ENCODE data around the gene CRYBG1.
"Not testable (repeated sequence)": the region's sequence is repeated elsewhere in the genome, so short reads cannot be mapped to it uniquely, and the experiment has no call there.

CRYBG1 gene

GRCh38 chr6:106496823-106497222 lies 136.3 kb downstream of the CRYBG1 start:
- DNase-seq (ENCODE audit: low read depth in 3 of 3): no peak

- DNase-seq (ENCODE audit: low read depth in 3 of 3): no peak
Measured at GRCh38 chr6:106501960-106502371, 141.4 kb downstream of the CRYBG1 start.

- DNase-seq (ENCODE audit: low read depth in 3 of 3): no peak
Measured at GRCh38 chr6:106502559-106502958, 142.0 kb downstream of the CRYBG1 start.

- no peak for DNase-seq (ENCODE audit: low read depth in 3 of 3)
Measured at GRCh38 chr6:106508277-106508676, 147.8 kb downstream of the CRYBG1 start.

GRCh38 chr6:106508834-106509233 lies 148.3 kb downstream of the CRYBG1 start:
- DNase-seq (ENCODE audit: low read depth in 3 of 3): no peak

GRCh38 chr6:106509420-106510089 lies 149.0 kb downstream of the CRYBG1 start:
- DNase-seq (ENCODE audit: low read depth in 3 of 3): no peak

- peak in 2 of 3 donors; percentile 43 to 61 for DNase-seq (ENCODE audit: low read depth in 3 of 3)
Measured at GRCh38 chr6:106510090-106510970, 149.8 kb downstream of the CRYBG1 start.

GRCh38 chr6:106511288-106512047 lies 151.0 kb downstream of the CRYBG1 start:
- no peak for DNase-seq (ENCODE audit: low read depth in 3 of 3)

GRCh38 chr6:106512048-106512967 lies 151.8 kb downstream of the CRYBG1 start:
- DNase-seq (ENCODE audit: low read depth in 3 of 3): peak in 2 of 3 donors; percentile 59 to 69

- no peak for DNase-seq (ENCODE audit: low read depth in 3 of 3)
Measured at GRCh38 chr6:106512968-106513574, 152.6 kb downstream of the CRYBG1 start.

- DNase-seq (ENCODE audit: low read depth in 3 of 3): no peak
Measured at GRCh38 chr6:106513808-106514582, 153.5 kb downstream of the CRYBG1 start.

GRCh38 chr6:106514583-106514885 lies 154.0 kb downstream of the CRYBG1 start:
- no peak for DNase-seq (ENCODE audit: low read depth in 3 of 3)

- not testable (repeated sequence) for DNase-seq (ENCODE audit: low read depth in 3 of 3)
Measured at GRCh38 chr6:106515582-106515981, 155.1 kb downstream of the CRYBG1 start.

GRCh38 chr6:106516616-106517015 lies 156.1 kb downstream of the CRYBG1 start:
- no peak for DNase-seq (ENCODE audit: low read depth in 3 of 3)

- no peak for DNase-seq (ENCODE audit: low read depth in 3 of 3)
Measured at GRCh38 chr6:106517706-106518105, 157.2 kb downstream of the CRYBG1 start.

- no peak for DNase-seq (ENCODE audit: low read depth in 3 of 3)
Measured at GRCh38 chr6:106518748-106519147, 158.2 kb downstream of the CRYBG1 start.

- DNase-seq (ENCODE audit: low read depth in 3 of 3): peak; percentile 68 to 77 (median 70)
Measured at GRCh38 chr6:106519460-106520394, 159.2 kb downstream of the CRYBG1 start.

GRCh38 chr6:106520711-106521401 lies 160.3 kb downstream of the CRYBG1 start:
- peak; percentile 64 to 82 (median 66) for DNase-seq (ENCODE audit: low read depth in 3 of 3)

Data from stimulated activated CD4-positive, alpha-beta T cell treated with anti-CD3 and anti-CD28 coated beads, TNF-alpha, amount 100 ng/mL, for 48 hours (primary cell).